Stimulated activated effector memory CD8-positive, alpha-beta T cell treated with anti-CD3 and anti-CD28 coated beads, Interleukin-12 subunit alpha, Interleukin-12 subunit beta, amount 100 ng/mL, for 72 hours (primary cell): ENCODE measurements around the gene DOCK11.
A peak's percentile ranks its signal among the peaks of the same experiment; 100 is the strongest.

Experiments
- ATAC-seq: fragments of 150-1000 bp; cut with Tn5 transposase; 2 replicates; pipeline ENCODE4 v1.10.0; 2021
- DNase-seq, 2 donors: peaks; one replicate each; pipeline ENCODE4 v3.0.0; 2021 to 2022; ENCODE audit warnings: low spot score in 2 of 2
- H3K27ac Mint-ChIP-seq: one replicate; pipeline ENCODE4 v1.8.0; 2022; ENCODE audit warnings: mild to moderate bottlenecking, mixed read lengths
- H3K36me3 Mint-ChIP-seq: one replicate; pipeline ENCODE4 v1.8.0; 2022; ENCODE audit warnings: mild to moderate bottlenecking, mixed read lengths
- H3K4me1 Mint-ChIP-seq: one replicate; pipeline ENCODE4 v1.8.0; 2022; ENCODE audit warnings: mixed read lengths
- H3K4me3 Mint-ChIP-seq: one replicate; pipeline ENCODE4 v1.8.0; 2022; ENCODE audit warnings: mild to moderate bottlenecking, mixed read lengths
- H3K9me3 Mint-ChIP-seq: one replicate; pipeline ENCODE4 v1.8.0; 2022; ENCODE audit warnings: mixed read lengths

DOCK11 gene

DNA sequence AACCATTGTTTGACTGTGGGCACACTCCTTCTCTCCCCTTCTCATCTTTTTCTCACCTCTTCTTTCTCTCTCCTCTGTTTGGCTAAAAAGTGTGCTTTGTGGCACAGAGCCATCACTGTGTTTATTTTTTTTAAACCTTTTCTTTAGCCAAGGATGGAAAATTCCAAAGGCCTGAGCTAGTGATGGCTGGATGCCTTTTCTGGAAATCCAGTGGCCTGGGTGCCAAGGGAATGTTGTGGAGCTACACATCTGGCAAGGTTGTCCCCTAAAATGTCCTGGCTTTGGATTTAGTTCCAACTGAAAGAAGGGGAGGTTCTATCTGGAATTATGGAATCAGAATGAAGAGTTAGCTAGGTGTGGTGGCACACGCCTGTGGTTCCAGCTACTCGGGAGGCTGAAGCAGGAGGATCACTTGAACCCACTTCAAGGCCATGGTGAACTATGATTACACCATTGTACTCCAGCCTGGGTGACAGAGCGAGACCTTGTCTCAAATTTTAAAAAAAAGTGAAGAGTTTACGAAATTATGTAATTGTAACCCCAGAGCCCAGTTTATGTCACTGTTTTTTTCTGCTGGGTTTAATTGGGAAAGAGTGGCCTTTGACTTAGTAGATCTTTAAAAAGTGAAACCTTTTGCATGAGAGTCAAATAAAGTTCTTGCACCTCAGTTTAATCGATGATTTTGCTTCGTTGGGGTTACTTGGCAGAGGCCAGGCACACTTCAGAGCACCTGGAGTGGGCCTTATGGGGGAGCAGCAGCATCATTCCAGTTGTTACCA, 17.7 kb downstream of the DOCK11 start:
- H3K27ac Mint-ChIP-seq: peak overlapping the region; percentile 89
- peaks cover 31% of the 10 kb centered on the region for H3K36me3 Mint-ChIP-seq
- H3K9me3 Mint-ChIP-seq: no peaks in the 10 kb centered on the region
- peaks cover 36% of the 10 kb centered on the region for H3K4me1 Mint-ChIP-seq
- DNase-seq (no peak), ATAC-seq (no peak)
- H3K4me3 Mint-ChIP-seq: no peak overlapping the region

DNA sequence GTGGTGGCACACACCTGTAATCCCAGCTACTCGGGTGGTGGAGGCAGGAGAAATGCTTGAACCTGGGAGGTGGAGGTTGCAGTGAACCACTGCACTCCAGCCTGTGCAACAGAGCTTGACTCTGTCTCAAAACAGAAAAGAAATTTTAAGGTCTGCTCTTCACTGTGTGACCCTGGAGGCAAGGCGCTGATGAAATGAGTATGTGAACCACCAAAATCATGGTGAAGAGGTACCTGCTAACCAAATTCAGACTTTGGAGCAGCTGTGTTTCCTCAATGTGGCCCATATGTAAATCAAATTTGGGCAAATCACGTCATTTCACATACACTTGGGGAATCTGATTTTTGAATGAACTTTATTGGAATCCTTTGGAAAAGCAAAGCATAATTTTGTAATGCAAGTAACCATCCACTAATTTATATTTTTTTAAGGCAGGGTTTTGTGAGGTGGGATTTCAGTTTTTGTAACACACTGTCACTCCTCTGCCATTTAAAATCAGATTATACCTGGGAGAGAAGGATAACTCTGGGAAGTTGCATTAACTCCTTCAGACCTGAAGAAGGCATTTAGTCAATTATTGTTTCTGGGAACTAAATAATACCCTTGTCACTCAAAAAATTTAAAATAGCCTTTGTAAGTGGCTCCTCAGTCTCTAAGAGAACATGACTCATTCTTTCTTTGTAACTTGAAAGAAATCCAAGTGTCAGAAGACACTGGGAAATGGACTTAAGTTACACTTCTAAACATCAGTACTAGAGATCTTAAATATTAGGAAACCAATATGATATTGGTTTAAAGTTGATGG, 24.0 kb downstream of the DOCK11 start:
- ATAC-seq: peak; percentile 37
- H3K9me3 Mint-ChIP-seq: no peaks in the 10 kb centered on the region

GRCh38 chrX:118520216-118521206, 24.9 kb downstream of the DOCK11 start:
- Mint-ChIP-seq H3K4me1 (peaks cover 51% of the 10 kb centered on the region), H3K36me3 (peaks cover 8% of the 10 kb centered on the region), H3K27ac (peak overlapping the region; percentile 61), H3K9me3 (no peaks in the 10 kb centered on the region), H3K4me3 (no peak overlapping the region)
- no peak for ATAC-seq
- no peak for DNase-seq

More for the DNA sequence above, 24.0 kb downstream of the DOCK11 start:
- Mint-ChIP-seq H3K4me3 (no peak overlapping the region), H3K36me3 (peaks cover 12% of the 10 kb centered on the region), H3K4me1 (peaks cover 45% of the 10 kb centered on the region), H3K27ac (peak overlapping the region; percentile 61)
- no peak for DNase-seq

DNA sequence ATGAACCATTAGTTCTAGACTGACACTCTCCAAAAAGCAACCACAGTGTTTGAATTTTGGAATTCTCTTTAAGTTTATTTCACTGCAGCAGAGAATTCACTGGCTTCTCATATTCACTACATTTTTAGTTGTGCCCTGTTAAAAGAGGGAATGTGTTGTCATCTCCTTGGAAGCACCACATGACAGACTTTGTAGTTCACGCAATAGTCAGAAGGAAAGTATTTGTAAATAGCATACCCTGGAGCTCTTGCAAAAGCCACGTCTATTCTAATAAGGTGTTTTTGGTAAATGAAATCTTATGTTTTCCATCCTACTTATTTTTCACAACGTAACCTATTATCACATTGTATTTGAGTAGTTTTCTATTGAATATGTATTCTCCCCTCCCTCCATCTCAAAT, 25.8 kb downstream of the DOCK11 start:
- no peak overlapping the region for H3K4me3 Mint-ChIP-seq
- H3K36me3 Mint-ChIP-seq: no peaks in the 10 kb centered on the region
- ATAC-seq: no peak
- peaks cover 60% of the 10 kb centered on the region for H3K4me1 Mint-ChIP-seq
- H3K9me3 Mint-ChIP-seq: no peaks in the 10 kb centered on the region
- no peak for DNase-seq
- peak overlapping the region; percentile 65 for H3K27ac Mint-ChIP-seq

DNA sequence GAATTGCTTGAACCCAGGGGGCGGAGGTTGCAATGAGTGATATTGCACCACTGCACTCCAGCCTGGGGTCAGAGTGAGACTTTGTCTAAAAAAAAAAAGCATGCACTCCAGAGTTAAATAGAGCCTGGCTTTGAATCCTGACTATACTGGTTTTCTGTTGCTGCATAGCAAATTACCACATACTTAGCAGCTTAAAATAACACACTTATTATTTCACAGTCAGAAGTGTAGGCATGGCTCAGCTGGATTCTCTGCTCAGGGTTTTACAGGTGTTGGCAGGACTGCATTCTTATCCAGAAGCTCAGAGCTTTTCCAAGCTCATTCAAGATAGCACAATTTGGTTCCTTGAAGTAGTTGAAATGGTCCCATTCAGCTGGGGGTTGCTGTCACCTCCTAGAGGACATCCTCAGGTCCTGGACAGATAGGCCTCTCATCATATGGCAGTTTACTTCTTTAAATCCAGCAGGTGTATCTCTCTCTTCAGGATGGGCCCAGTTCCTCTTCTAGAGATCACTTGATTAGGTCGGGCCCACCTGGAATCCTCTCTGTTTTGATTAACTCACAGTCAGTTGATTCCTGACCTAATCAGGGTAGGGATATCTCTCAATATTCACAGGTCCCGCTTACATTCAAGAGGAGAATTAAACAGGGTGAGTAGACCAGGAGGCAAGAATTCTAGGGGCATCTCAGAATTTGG, 26.8 kb downstream of the DOCK11 start:
- ATAC-seq (no peak), DNase-seq (no peak)
- no peaks in the 10 kb centered on the region for H3K9me3 Mint-ChIP-seq
- H3K36me3 Mint-ChIP-seq: no peaks in the 10 kb centered on the region
- H3K4me1 Mint-ChIP-seq: peaks cover 68% of the 10 kb centered on the region
- no peak overlapping the region for H3K27ac Mint-ChIP-seq
- H3K4me3 Mint-ChIP-seq: no peak overlapping the region

DNA sequence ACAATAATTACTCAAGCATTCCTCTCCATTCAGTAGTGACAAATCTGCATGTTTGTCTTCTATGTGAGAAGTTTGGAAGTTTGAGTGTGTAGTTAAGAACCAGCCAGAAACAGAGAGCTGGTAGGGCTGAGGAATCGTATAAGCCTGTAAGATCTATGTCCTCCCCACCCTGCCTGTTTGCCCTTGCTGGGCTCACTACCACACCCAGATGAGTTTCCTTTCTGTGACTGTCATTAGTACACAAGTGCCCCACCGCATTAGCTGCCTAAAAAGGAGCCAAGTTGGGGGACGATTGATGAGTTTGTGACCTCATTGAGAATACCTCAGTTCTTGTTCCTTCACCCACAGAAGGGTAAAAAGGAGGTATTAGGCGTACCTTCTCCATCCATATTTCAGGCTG, 28.3 kb downstream of the DOCK11 start:
- Mint-ChIP-seq H3K9me3 (no peaks in the 10 kb centered on the region), H3K27ac (peak overlapping the region; percentile 93), H3K4me3 (peak overlapping the region; percentile 62), H3K36me3 (peaks cover 2% of the 10 kb centered on the region), H3K4me1 (peaks cover 67% of the 10 kb centered on the region)
- ATAC-seq: peak; percentile 79
- DNase-seq: no peak

- Mint-ChIP-seq H3K9me3 (no peaks in the 10 kb centered on the region), H3K4me3 (peak overlapping the region; percentile 62), H3K27ac (peak overlapping the region; percentile 93), H3K4me1 (peaks cover 66% of the 10 kb centered on the region), H3K36me3 (peaks cover 6% of the 10 kb centered on the region)
- ATAC-seq (no peak), DNase-seq (no peak)
These were observed 28.7 kb downstream of the DOCK11 start for GRCh38 chrX:118524344-118524743.

- Mint-ChIP-seq H3K36me3 (peaks cover 7% of the 10 kb centered on the region), H3K4me3 (no peak overlapping the region), H3K9me3 (no peaks in the 10 kb centered on the region), H3K27ac (no peak overlapping the region), H3K4me1 (peaks cover 69% of the 10 kb centered on the region)
- ATAC-seq (no peak), DNase-seq (no peak)
These were observed 29.6 kb downstream of the DOCK11 start for GRCh38 chrX:118525174-118525730.

DNA sequence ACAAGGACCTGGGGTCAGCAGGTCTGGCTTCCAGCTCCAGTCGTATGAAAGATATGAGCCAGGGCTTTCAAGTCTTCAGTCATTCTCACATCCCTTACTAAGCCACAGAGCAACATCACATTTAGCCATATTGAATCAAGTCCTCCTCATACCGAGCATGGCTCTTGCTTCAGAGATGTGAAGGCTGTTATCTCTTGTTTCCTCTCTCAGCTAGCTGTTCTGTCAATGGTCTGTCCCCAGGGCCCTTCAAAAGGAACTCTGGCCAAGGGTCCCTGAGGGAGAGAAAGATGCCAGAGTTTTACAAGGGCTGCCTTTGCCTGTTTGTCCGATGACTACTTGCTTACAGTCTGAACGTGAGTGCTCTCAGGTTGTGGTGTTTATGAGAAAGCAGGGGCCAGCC, 30.5 kb downstream of the DOCK11 start:
- H3K4me3 Mint-ChIP-seq: peak overlapping the region; percentile 39
- DNase-seq (no peak), ATAC-seq (peak; percentile 48)
- peaks cover 69% of the 10 kb centered on the region for H3K4me1 Mint-ChIP-seq
- H3K36me3 Mint-ChIP-seq: peaks cover 9% of the 10 kb centered on the region
- peak overlapping the region; percentile 94 for H3K27ac Mint-ChIP-seq
- no peaks in the 10 kb centered on the region for H3K9me3 Mint-ChIP-seq

DNA sequence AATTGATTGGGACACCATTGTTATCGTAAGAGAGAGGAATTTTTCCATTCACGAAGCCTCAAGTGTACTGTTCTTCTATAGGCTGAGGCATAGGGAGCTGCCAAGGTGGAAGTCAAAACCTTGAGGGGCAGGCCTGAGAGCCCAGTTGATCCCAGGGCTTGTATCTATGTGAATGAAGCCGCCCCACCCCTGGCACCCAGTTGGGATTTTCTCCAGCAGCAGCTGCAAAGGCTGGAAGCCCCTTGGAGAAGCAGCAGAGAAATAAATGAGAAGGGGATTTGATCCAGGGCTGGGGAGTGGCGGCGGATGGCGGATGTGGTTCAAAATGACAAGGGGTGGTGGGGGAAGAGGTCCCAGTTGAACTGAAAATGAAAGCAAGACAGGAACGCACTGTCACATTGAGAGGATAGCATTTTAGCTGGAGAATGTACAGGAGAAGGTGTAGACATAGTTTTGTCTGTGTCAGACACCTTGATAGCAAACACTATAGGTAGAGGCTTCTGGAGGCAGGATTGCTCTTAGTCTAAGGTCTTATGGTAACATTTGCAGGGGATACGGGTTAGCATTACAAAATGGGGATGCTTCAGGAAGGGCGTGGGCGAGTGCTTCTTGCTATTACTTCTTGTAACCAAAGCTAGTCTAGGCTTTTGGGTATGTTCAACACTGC, 32.6 kb downstream of the DOCK11 start:
- Mint-ChIP-seq H3K4me1 (peaks cover 74% of the 10 kb centered on the region), H3K9me3 (peaks cover 3% of the 10 kb centered on the region), H3K27ac (peak overlapping the region; percentile 94), H3K36me3 (peaks cover 17% of the 10 kb centered on the region), H3K4me3 (peak overlapping the region; percentile 72)
- DNase-seq: peak; percentile 22 to 63
- peak; percentile 78 for ATAC-seq

GRCh38 chrX:118530219-118530911, 34.8 kb downstream of the DOCK11 start:
- Mint-ChIP-seq H3K27ac (peak overlapping the region; percentile 89), H3K4me1 (peaks cover 64% of the 10 kb centered on the region), H3K36me3 (peaks cover 17% of the 10 kb centered on the region), H3K9me3 (peaks cover 3% of the 10 kb centered on the region), H3K4me3 (peak overlapping the region; percentile 72)
- peak; percentile 29 for ATAC-seq
- DNase-seq: no peak

DNA sequence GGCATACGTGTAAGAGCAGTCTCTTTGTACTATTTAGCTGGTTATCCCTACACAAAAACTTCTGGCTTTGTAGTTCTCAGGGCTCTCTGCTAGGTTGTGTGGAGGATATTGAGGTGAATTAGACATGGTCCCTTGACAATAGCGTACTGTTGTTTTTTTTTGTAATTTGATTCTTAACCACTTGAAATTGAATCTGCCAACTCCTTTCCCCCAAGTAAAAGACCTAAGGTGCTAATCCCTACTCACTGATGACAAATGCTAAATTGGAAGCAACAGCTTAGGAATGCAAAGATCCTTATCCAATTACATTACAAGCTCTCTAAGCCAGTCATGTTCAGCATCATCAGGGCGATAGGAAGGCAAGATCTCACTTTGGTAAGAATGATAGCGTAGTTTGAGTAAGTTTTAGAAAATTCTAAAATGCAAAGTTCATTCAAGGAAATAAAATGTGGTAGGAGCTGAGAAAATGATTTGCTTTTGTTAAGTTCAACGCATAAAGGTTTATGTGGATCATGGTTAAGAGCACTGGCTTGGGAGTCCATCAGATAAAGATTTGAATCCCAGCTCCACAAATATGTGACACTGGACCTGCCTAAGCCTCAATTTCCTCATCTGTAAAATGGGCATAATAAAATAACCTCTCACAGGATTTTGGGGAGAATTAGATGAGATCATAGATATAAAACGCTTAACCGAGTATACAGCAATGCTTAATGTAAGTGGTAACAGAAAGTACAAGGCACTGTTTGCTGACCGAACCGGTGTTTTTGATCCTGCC, 39.3 kb downstream of the DOCK11 start:
- Mint-ChIP-seq H3K4me1 (peaks cover 46% of the 10 kb centered on the region), H3K36me3 (peaks cover 10% of the 10 kb centered on the region), H3K9me3 (peaks cover 3% of the 10 kb centered on the region), H3K27ac (peak overlapping the region; percentile 91), H3K4me3 (peak overlapping the region; percentile 66)
- DNase-seq (no peak), ATAC-seq (no peak)

- H3K4me1 Mint-ChIP-seq: peaks cover 39% of the 10 kb centered on the region
- peak overlapping the region; percentile 66 for H3K4me3 Mint-ChIP-seq
- H3K27ac Mint-ChIP-seq: peak overlapping the region; percentile 91
- H3K36me3 Mint-ChIP-seq: peaks cover 7% of the 10 kb centered on the region
- ATAC-seq: peak; percentile 97
- no peak for DNase-seq
- H3K9me3 Mint-ChIP-seq: peaks cover 3% of the 10 kb centered on the region
These were observed 40.6 kb downstream of the DOCK11 start for GRCh38 chrX:118536204-118536603.
